Measurements from ENCODE around the gene PARK7. TPM values are rescaled to one million over a fixed set of nuclear protein-coding genes. Genes with fewer than 3 reads are reported as not detected.

Gene PARK7
- total and polyA plus RNA-seq, 4 donors, result 140 to 392 (median 267) TPM

GRCh38 chr1:8011923-8012858, 50.7 kb downstream of the PARK7 start:
- ATAC-seq (ENCODE audit: insufficient read depth, low FRiP score) (no peak), DNase-seq (no peak)
- Histone ChIP-seq H3K4me3 (no peak overlapping the region), H3K36me3 (ENCODE audit: control insufficient read depth in 4 of 4, insufficient read depth in 4 of 4, low read length in 4 of 4) (peaks cover 7 to 24% (median 18%) of the 10 kb centered on the region in 4 donors), H3K9ac (ENCODE audit: insufficient read depth in 1 of 2, low read length in 2 of 2) (no peak overlapping the region), H3K27ac (ENCODE audit: low read depth in 1 of 2, low read length in 1 of 2) (no peak overlapping the region), H3K4me1 (ENCODE audit: control insufficient read depth in 5 of 5, insufficient read depth in 5 of 5, low read length in 5 of 5) (peaks cover 1 to 20% (median 14%) of the 10 kb centered on the region in 5 donors), H3K9me3 (ENCODE audit: control insufficient read depth in 4 of 4, insufficient read depth in 3 of 4, low read length in 3 of 4) (no peaks in the 10 kb centered on the region), H3K27me3 (ENCODE audit: control insufficient read depth in 3 of 3, insufficient read depth in 3 of 3, low read length in 2 of 3) (no peaks in the 10 kb centered on the region)
- no peak for TF ChIP-seq CTCF (IDR thresholded peaks at IDR 0.05; ENCODE audit: control extremely low read depth, extremely low read depth)
- 69 to 84% methylated on average over 7 of the region's 7 CpGs for WGBS, 2 donors

- no peak for DNase-seq
- Histone ChIP-seq H3K27me3 (ENCODE audit: control insufficient read depth in 3 of 3, insufficient read depth in 3 of 3, low read length in 2 of 3) (no peaks in the 10 kb centered on the region), H3K9me3 (ENCODE audit: control insufficient read depth in 4 of 4, insufficient read depth in 3 of 4, low read length in 3 of 4) (no peaks in the 10 kb centered on the region), H3K4me3 (no peak overlapping the region), H3K27ac (ENCODE audit: low read depth in 1 of 2, low read length in 1 of 2) (no peak overlapping the region), H3K9ac (ENCODE audit: insufficient read depth in 1 of 2, low read length in 2 of 2) (no peak overlapping the region), H3K4me1 (ENCODE audit: control insufficient read depth in 5 of 5, insufficient read depth in 5 of 5, low read length in 5 of 5) (peaks cover 1 to 28% (median 14%) of the 10 kb centered on the region in 5 donors), H3K36me3 (ENCODE audit: control insufficient read depth in 4 of 4, insufficient read depth in 4 of 4, low read length in 4 of 4) (peaks cover 7 to 24% (median 18%) of the 10 kb centered on the region in 4 donors)
- no peak for ATAC-seq (ENCODE audit: insufficient read depth, low FRiP score)
- TF ChIP-seq CTCF (IDR thresholded peaks at IDR 0.05; ENCODE audit: control extremely low read depth, extremely low read depth), result no peak
- 94% methylated on average over 4 of the region's 4 CpGs for WGBS, 2 donors
These were observed 51.4 kb downstream of the PARK7 start for GRCh38 chr1:8012955-8013354.

GRCh38 chr1:8013399-8013798, 51.9 kb downstream of the PARK7 start:
- no peak overlapping the region for H3K9ac ChIP-seq (ENCODE audit: insufficient read depth in 1 of 2, low read length in 2 of 2)
- no peak overlapping the region for H3K27ac ChIP-seq (ENCODE audit: low read depth in 1 of 2, low read length in 1 of 2)
- DNase-seq (no peak), ATAC-seq (ENCODE audit: insufficient read depth, low FRiP score) (no peak)
- no peaks in the 10 kb centered on the region for H3K27me3 ChIP-seq (ENCODE audit: control insufficient read depth in 3 of 3, insufficient read depth in 3 of 3, low read length in 2 of 3)
- no peak for TF ChIP-seq CTCF (IDR thresholded peaks at IDR 0.05; ENCODE audit: control extremely low read depth, extremely low read depth)
- no peaks in the 10 kb centered on the region for H3K9me3 ChIP-seq (ENCODE audit: control insufficient read depth in 4 of 4, insufficient read depth in 3 of 4, low read length in 3 of 4)
- peaks cover 7 to 24% (median 18%) of the 10 kb centered on the region in 4 donors for H3K36me3 ChIP-seq (ENCODE audit: control insufficient read depth in 4 of 4, insufficient read depth in 4 of 4, low read length in 4 of 4)
- H3K4me1 ChIP-seq (ENCODE audit: control insufficient read depth in 5 of 5, insufficient read depth in 5 of 5, low read length in 5 of 5), result peaks cover 1 to 29% (median 14%) of the 10 kb centered on the region in 5 donors
- WGBS, 2 donors, result 91 to 92% methylated on average over 11 of the region's 11 CpGs
- H3K4me3 ChIP-seq, result no peak overlapping the region

Measured in lung (tissue), 12 donors.